Measurements from ENCODE around the gene SOAT1.

DNA sequence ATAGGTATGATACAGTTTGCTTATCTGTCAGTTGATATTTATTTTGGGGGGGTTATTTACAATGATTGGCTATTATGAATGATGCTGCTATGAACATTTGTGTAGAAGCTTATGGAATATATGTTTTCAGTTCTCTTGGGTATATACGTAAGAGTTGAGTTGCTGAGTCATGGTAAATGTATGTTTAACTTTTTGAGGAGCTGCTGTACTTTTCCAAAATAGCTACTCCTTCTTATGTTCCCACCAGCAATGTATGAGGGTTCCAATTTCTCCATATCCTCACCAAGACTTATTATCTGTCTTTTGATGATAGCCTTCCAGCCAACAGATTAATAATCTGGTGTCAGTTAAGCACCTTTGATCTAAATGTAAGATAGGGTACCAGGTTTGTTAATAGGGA lies 11.9 kb downstream of the SOAT1 start:
- TF ChIP-seq CTCF (conservative IDR thresholded peaks at IDR 0.05), result no peak
- no peak for TF ChIP-seq ZFX (IDR thresholded peaks at IDR 0.05)

All from C4-2B (cell line).